Osteocyte (in vitro differentiated cells): ENCODE measurements around the gene KLC4. TPM values are rescaled to one million over a fixed set of nuclear protein-coding genes. Genes with fewer than 3 reads are reported as not detected.
A peak's percentile ranks its signal among the peaks of the same experiment; 100 is the strongest.
"Not testable (repeated sequence)": the region's sequence is repeated elsewhere in the genome, so short reads cannot be mapped to it uniquely, and the experiment has no call there.

ENCODE experiments used
- DNase-seq: peaks from one replicate; pipeline ENCODE4 v3.0.0; 2021; ENCODE audit warnings: mixed read lengths; ENCODE audit not compliant: unreplicated experiment; ENCODE audit errors: extremely low spot score
- H3K27ac Mint-ChIP-seq: one replicate; pipeline ENCODE4 v1.8.0; 2021; ENCODE audit warnings: mild to moderate bottlenecking, mixed read lengths; ENCODE audit not compliant: unreplicated experiment
- H3K27me3 Mint-ChIP-seq: one replicate; pipeline ENCODE4 v1.8.0; 2021; ENCODE audit warnings: mixed read lengths; ENCODE audit not compliant: unreplicated experiment
- H3K36me3 Mint-ChIP-seq: one replicate; pipeline ENCODE4 v1.8.0; 2021; ENCODE audit warnings: mixed read lengths; ENCODE audit not compliant: unreplicated experiment
- H3K4me1 Mint-ChIP-seq: one replicate; pipeline ENCODE4 v1.8.0; 2021; ENCODE audit warnings: mixed read lengths; ENCODE audit not compliant: unreplicated experiment
- H3K4me3 Mint-ChIP-seq: one replicate; pipeline ENCODE4 v1.8.0; 2021; ENCODE audit warnings: mild to moderate bottlenecking, moderate library complexity, mixed read lengths; ENCODE audit not compliant: unreplicated experiment
- H3K9me3 Mint-ChIP-seq: one replicate; pipeline ENCODE4 v1.8.0; 2021; ENCODE audit warnings: mixed read lengths; ENCODE audit not compliant: unreplicated experiment
- total RNA-seq: library from RNA; stranded (reverse); gene quantifications from 2 replicates; pipeline ENCODE4 v1.2.1, GENCODE V29; 2021
- TF ChIP-seq, protein P1 (sequence below): fragments of 200-600 bp; sonication (generic); IDR thresholded peaks from 2 replicates; pipeline ENCODE4 v1.5.0; 2021; ENCODE audit warnings: antibody characterized with exemption, mild to moderate bottlenecking, moderate library complexity

Gene KLC4
- total RNA-seq, 1 donor from 2014 or later, result 44.5 TPM

DNA sequence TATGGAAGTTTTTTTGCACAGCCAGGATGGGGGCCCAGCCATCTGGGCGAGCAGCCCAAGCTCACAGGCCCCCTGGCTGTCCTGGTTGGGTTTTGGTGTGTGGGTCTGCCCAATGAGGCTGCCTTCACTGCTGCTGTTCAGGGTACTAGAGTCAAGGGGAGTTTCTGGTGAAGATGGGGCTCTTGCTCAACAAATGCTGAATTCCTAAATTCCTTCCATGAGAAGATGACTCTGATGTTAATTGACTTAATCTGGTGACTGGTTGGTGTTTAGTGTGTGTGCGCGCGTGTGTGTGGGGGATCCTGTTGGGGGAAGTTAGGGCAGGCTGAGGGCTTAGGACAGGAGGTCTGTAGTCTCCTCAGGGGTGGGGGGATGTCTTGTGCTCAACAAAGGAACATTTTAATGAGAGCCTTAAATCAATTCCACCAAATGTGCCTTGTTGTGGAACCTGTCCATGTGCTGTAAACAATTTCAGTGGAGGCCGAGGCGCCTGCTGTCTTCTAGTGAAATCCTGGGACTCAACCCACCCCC, 18.6 kb downstream of the KLC4 start:
- TF ChIP-seq, protein P1, sequence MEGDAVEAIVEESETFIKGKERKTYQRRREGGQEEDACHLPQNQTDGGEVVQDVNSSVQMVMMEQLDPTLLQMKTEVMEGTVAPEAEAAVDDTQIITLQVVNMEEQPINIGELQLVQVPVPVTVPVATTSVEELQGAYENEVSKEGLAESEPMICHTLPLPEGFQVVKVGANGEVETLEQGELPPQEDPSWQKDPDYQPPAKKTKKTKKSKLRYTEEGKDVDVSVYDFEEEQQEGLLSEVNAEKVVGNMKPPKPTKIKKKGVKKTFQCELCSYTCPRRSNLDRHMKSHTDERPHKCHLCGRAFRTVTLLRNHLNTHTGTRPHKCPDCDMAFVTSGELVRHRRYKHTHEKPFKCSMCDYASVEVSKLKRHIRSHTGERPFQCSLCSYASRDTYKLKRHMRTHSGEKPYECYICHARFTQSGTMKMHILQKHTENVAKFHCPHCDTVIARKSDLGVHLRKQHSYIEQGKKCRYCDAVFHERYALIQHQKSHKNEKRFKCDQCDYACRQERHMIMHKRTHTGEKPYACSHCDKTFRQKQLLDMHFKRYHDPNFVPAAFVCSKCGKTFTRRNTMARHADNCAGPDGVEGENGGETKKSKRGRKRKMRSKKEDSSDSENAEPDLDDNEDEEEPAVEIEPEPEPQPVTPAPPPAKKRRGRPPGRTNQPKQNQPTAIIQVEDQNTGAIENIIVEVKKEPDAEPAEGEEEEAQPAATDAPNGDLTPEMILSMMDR, result no peak
- H3K4me3 Mint-ChIP-seq, result peak overlapping the region; percentile 86
- no peak for DNase-seq
- H3K9me3 Mint-ChIP-seq, result no peaks in the 10 kb centered on the region
- no peaks in the 10 kb centered on the region for H3K27me3 Mint-ChIP-seq
- H3K27ac Mint-ChIP-seq, result peak overlapping the region; percentile 36
- peaks cover 15% of the 10 kb centered on the region for H3K36me3 Mint-ChIP-seq
- peaks cover 39% of the 10 kb centered on the region for H3K4me1 Mint-ChIP-seq

DNA sequence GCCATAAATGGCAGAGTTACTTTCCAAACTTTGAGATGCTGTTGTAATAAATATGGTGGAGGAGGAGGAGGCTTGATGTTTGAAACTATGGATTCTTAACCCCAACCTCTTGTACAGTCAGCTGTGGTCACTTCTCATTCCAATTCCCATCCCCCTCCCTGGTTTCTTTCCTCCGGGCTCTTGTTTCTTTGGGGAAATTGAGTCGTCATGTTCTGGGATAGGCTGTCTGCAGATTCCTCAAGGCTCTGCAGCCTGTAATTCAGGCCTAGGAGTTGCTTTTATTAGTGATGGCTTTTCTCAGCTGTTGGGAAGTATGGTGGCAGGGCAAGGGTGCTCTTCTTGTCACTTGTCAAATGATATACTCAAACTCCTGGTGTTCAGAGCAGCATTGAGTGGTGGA, 19.3 kb downstream of the KLC4 start:
- H3K9me3 Mint-ChIP-seq, result no peaks in the 10 kb centered on the region
- peak overlapping the region; percentile 58 for H3K27ac Mint-ChIP-seq
- peaks cover 10% of the 10 kb centered on the region for H3K36me3 Mint-ChIP-seq
- H3K27me3 Mint-ChIP-seq, result no peaks in the 10 kb centered on the region
- H3K4me3 Mint-ChIP-seq, result peak overlapping the region; percentile 3
- TF ChIP-seq, protein P1, result no peak
- no peak for DNase-seq
- H3K4me1 Mint-ChIP-seq, result peaks cover 45% of the 10 kb centered on the region

DNA sequence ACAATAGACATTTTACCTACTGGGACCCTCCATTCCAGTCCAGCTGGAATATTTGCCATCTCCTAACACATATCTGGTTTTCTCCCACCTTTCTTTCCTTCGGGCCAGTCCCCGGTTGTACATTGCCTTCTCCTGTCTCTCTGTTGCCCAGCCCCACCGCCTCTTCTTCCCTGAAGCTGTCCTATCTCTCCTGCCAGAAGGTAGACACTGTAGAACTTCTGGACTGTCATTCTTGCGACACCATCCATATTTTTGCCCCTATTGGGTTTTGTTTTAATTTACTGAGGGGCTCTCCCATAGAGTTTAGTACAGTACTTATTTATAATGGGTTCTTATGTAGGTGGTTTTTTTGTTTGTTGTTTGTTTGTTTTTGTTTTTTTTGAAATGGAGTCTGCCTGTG, 21.6 kb downstream of the KLC4 start:
- Mint-ChIP-seq H3K4me3 (no peak overlapping the region), H3K27ac (no peak overlapping the region)
- DNase-seq, result no peak

DNA sequence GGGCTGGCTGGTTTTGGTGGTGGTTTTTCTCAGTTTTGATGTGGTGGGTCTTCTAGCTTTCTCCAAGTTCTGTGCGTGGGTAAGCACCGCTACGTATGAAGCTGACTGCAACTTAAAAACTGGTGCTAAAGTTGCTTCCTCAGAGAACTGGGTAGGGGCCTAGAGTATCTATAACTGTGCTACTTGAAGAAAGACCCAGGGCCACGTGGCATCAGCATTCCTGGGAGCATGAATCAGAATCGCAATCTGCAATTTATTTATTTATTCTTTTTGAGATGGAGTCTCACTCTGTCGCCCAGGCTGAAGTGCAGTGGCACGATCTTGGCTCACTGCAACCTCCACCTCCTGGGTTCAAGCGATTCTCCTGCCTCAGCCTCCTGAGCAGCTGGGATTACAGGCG, 22.5 kb downstream of the KLC4 start:
- not testable (repeated sequence) for H3K36me3 Mint-ChIP-seq, H3K4me3 Mint-ChIP-seq, DNase-seq, H3K27ac Mint-ChIP-seq, H3K27me3 Mint-ChIP-seq, H3K9me3 Mint-ChIP-seq
- H3K4me1 Mint-ChIP-seq, result peaks cover 38% of the 10 kb centered on the region

More for the DNA sequence above, 21.6 kb downstream of the KLC4 start:
- Mint-ChIP-seq H3K36me3 (peaks cover 4% of the 10 kb centered on the region), H3K9me3 (no peaks in the 10 kb centered on the region), H3K4me1 (peaks cover 37% of the 10 kb centered on the region), H3K27me3 (no peaks in the 10 kb centered on the region)
- TF ChIP-seq, protein P1, result no peak

DNA sequence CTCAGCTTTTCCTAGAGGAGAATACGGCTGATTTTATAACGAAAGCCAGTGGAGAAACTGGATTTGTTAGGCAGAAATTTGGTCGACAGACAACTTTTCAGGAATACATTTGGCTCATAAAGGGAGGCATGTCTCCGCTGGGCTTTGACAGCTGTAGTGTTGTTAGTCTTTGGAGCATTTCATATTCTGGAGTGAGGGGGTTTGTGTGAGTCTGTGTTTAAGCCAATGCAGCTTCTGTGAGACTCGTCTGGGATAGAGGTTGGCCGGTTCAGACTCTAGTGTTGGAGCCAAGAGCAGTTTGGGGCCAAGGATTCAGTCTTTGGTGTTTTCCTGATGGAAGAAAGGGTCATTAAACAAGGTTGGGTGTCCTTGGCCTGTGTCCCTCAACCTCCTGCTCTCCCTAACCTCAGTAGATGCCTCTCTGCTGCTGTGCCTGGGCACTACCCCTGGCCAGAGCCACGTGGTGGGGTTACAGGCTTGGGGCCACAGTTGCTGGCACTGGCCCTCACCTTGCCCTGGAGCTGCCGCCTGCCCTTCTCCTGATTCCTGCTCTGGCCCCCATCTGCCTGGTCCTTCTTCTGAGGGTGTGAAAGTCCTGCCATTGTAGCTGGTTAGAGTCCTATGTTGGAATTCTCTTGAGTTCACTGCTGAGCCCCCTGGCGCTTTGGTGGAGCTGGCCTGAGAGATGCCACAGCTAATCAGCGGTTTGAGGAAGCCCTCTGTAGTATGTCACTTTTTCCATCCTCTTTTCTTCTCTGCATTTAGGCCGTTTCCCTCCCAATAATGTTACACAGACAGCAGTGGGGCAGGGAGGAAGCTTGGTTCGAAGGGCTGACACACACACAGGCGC, 23.6 kb downstream of the KLC4 start:
- peaks cover 4% of the 10 kb centered on the region for H3K36me3 Mint-ChIP-seq
- H3K27ac Mint-ChIP-seq, result peak overlapping the region; percentile 42
- H3K4me1 Mint-ChIP-seq, result peaks cover 31% of the 10 kb centered on the region
- DNase-seq, result no peak
- no peak overlapping the region for H3K4me3 Mint-ChIP-seq
- no peaks in the 10 kb centered on the region for H3K9me3 Mint-ChIP-seq
- TF ChIP-seq, protein P1, result no peak
- no peaks in the 10 kb centered on the region for H3K27me3 Mint-ChIP-seq
